ENCODE measurements around the gene GNA14. TPM values are rescaled to one million over a fixed set of nuclear protein-coding genes. Genes with fewer than 3 reads are reported as not detected.

Gene GNA14
- polyA plus RNA-seq, 1 experiment: 0.22 TPM

GRCh38 chr9:77426712-77427111 is 221.4 kb downstream of the GNA14 start:
- POLR2A ChIA-PET: interaction anchor here (0.6 kb wide), 1 partner anchor 870 kb away, joined by 3 read pairs; no protein-coding TSS in a partner anchor
- no peak for DNase-seq (ENCODE audit: low read depth)
- no peak for TF ChIP-seq CTCF (IDR thresholded peaks at IDR 0.05; ENCODE audit: insufficient read depth, low read depth, low read length)
- H3K4me3 ChIP-seq (ENCODE audit: low read depth, low read length): no peak overlapping the region
- no peaks in the 10 kb centered on the region for H3K36me3 ChIP-seq (ENCODE audit: control insufficient read depth, insufficient read depth, low read length)
- CTCF ChIA-PET: no interaction called here
- H3K27me3 ChIP-seq (ENCODE audit: control insufficient read depth, insufficient read depth, low read length): peaks cover 2% of the 10 kb centered on the region; the same call in 1 of the 2 replicates

- POLR2A ChIA-PET: no interaction called here
- TF ChIP-seq CTCF (IDR thresholded peaks at IDR 0.05; ENCODE audit: insufficient read depth, low read depth, low read length): no peak
- CTCF ChIA-PET: interaction anchor here (1.7 to 2.2 kb wide), 2 partner anchors 9 to 32 kb away, joined by 6 to 8 read pairs; no protein-coding TSS in a partner anchor
- DNase-seq (ENCODE audit: low read depth): no peak
- H3K27me3 ChIP-seq (ENCODE audit: control insufficient read depth, insufficient read depth, low read length): peaks cover 2% of the 10 kb centered on the region; the same call in 1 of the 2 replicates
- H3K4me3 ChIP-seq (ENCODE audit: low read depth, low read length): no peak overlapping the region
- H3K36me3 ChIP-seq (ENCODE audit: control insufficient read depth, insufficient read depth, low read length): no peaks in the 10 kb centered on the region
Observed at GRCh38 chr9:77424993-77425392, 223.1 kb downstream of the GNA14 start.

GRCh38 chr9:77423841-77424240 is 224.3 kb downstream of the GNA14 start:
- Histone ChIP-seq H3K27me3 (ENCODE audit: control insufficient read depth, insufficient read depth, low read length) (no peaks in the 10 kb centered on the region), H3K4me3 (ENCODE audit: low read depth, low read length) (no peak overlapping the region), H3K36me3 (ENCODE audit: control insufficient read depth, insufficient read depth, low read length) (no peaks in the 10 kb centered on the region)
- CTCF ChIA-PET: interaction anchor here (2.2 kb wide), 1 partner anchor 10 kb away, joined by 8 read pairs; no protein-coding TSS in a partner anchor
- TF ChIP-seq CTCF (IDR thresholded peaks at IDR 0.05; ENCODE audit: insufficient read depth, low read depth, low read length): no peak
- no peak for DNase-seq (ENCODE audit: low read depth)
- POLR2A ChIA-PET: no interaction called here

- H3K27me3 ChIP-seq (ENCODE audit: control insufficient read depth, insufficient read depth, low read length): no peaks in the 10 kb centered on the region
- ChIA-PET POLR2A (no interaction called here), CTCF (interaction anchor here (0.6 to 1.3 kb wide), 2 partner anchors 11 to 342 kb away, joined by 3 to 4 read pairs; no protein-coding TSS in a partner anchor)
- TF ChIP-seq CTCF (IDR thresholded peaks at IDR 0.05; ENCODE audit: insufficient read depth, low read depth, low read length): no peak
- H3K36me3 ChIP-seq (ENCODE audit: control insufficient read depth, insufficient read depth, low read length): no peaks in the 10 kb centered on the region
- no peak for DNase-seq (ENCODE audit: low read depth)
- no peak overlapping the region for H3K4me3 ChIP-seq (ENCODE audit: low read depth, low read length)
Observed at GRCh38 chr9:77422969-77423368, 225.2 kb downstream of the GNA14 start.

GRCh38 chr9:77421506-77422265 is 226.4 kb downstream of the GNA14 start:
- H3K4me3 ChIP-seq (ENCODE audit: low read depth, low read length): no peak overlapping the region
- ChIA-PET POLR2A (no interaction called here), CTCF (no interaction called here)
- no peak for TF ChIP-seq CTCF (IDR thresholded peaks at IDR 0.05; ENCODE audit: insufficient read depth, low read depth, low read length)
- no peak for DNase-seq (ENCODE audit: low read depth)
- no peaks in the 10 kb centered on the region for H3K36me3 ChIP-seq (ENCODE audit: control insufficient read depth, insufficient read depth, low read length)
- no peaks in the 10 kb centered on the region for H3K27me3 ChIP-seq (ENCODE audit: control insufficient read depth, insufficient read depth, low read length)
